CD4-positive, alpha-beta T cell treated with Interleukin-6 at 100 ng/mL for 8 hours (primary cell): ENCODE measurements around the gene FHAD1.

Source experiments
- DNase-seq: peaks from one replicate; pipeline ENCODE4 v3.0.0-alpha.2; 2020; ENCODE audit warnings: mixed read lengths, low spot score

FHAD1 gene

DNA sequence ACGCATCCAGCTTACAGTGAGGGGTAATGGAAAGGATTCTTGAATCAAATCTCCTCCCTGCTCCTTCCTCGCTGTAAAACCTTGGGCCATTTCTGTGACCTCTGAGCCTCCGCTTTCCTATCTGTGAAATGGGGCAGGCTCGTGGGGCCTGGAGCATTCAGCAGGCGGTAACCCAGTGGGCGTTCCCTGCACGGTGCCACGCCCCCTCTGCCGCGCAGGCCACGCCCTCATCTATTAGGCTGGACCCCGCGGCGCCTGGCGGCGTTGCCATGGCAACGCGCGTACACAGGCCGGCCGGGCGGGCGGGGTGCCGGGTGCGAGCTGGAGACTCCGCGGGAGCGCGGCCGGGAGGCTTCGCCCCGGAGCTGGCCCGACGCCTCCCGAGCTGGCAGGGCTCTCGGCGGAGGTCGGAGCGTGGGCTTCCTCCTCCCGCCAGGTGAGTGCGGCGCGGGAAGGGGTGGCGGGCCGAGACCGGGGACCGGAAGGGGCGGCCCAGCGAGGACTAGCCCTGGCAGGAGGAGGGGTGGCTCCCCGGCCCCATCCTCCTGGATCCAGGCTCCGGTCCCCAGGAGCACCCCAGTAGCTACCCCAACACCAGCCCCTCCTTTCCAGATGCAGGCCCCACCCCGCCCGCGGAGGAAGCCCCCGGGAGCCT is at the start of gene FHAD1:
FHAD1 (plus strand) TSS at position 264 of the 655 bp plus-strand sequence. CDS start 4,562 bp downstream, outside the sequence.
- DNase-seq, result no peak

DNA sequence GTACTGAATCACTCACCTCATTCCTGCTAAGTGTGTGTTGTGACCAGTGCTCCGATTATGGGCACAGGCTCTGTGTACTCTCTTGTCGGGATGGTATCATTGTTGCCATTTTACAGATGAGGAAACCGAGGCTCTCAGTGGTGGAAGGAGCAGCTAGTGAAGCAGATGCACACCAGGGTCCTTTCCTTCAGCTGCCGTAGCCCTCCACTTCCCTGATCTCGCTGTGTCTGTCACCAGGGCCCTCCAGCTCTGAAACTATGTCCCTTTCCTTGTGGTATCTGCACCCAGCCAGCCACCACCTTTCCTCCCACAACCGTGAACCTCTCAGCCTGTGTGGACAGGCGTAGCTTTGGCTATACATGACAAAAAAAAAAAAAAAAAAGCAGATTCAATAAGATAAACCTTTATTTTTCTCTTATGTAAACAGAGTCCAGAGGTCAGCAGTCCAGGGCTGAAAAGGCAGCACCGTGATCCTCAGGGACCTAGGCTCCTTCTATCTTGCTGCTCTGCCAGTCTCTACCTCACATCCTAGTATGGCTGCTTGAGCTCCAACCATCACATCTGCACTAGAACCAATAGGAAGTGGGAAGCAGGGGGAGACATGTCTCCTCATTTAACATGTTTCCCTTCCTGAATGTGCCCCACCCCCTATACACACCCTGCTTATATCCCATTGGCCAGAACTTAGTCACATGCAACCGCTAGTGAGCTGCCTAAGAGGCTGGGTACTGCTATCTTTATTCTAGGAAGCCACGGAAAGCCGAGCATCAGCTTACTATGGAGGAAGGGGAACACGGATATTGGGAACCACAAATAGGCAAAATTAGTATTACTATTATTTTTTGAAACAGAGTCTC is 49.2 kb upstream of the FHAD1 start:
- no peak for DNase-seq

DNA sequence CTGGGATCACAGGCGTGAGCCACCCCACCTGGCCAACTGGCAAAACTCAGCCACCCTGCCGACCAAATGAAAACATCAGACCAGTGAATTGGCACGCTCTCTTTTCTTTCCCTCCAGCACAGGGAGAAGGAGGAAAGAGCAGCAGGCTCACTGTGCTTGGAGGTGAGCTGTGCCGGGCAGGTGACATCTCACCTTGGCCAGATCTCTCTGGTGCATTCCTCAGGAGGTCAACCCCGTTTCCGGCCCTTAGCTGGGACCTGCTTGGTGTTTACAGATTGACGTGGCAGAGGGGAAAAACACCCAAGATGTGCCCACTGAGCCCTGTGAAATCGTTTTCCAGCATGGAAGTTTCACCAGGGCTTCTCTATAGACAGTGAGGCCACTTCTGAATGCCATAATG is 48.3 kb upstream of the FHAD1 start:
- no peak for DNase-seq

DNA sequence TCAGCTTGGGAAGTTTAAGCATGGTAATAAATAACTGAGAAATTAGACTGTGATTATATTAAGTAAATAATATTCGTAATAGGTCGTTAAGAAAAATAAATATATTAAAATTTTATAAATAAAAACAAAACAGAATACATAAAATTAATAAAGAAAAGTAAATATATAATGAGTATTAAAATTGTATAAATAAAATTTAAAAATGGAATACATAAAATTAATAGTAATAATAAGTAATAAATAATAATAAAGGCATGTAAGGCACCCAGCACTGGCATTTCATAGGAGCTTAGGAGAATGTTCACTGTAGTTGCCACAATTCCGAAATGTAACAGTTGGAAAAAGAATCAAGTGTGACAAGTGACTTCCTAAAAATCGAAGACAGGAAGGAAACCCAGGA is 45.8 kb upstream of the FHAD1 start:
- DNase-seq, result no peak

DNA sequence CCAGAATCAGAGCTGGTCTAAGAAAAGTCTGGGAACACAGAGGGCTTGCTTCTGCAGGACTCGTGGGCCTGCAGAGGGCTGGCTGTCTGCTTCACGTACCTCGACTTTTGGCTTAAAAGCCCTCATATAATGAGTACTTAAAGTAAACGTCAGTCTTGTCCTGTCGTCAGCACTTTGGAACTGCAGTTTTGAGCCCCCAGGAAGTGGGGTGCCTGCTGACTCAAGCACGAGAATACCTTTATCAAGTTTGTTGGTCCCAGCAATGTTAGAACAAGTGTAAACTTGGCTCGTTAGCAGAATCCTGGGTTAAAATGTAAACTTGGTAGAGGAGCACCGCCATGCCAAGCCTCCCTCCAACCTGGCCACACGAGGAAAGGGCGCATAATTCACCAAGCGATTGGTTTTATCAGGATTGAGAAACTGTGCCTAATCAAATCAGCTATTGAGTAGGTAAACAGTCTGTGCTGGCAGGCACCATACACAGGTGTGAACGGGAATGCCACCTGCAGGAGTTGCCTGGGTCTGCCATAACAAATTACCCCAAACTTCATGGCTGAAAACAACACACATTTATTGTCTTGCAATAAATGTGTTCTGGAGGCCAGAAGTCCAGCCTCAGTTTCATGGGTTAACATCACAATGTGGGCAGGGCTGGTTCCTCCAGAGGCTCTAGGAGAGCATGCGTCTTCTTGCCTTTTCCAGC is 45.0 kb upstream of the FHAD1 start:
- DNase-seq, result no peak

DNA sequence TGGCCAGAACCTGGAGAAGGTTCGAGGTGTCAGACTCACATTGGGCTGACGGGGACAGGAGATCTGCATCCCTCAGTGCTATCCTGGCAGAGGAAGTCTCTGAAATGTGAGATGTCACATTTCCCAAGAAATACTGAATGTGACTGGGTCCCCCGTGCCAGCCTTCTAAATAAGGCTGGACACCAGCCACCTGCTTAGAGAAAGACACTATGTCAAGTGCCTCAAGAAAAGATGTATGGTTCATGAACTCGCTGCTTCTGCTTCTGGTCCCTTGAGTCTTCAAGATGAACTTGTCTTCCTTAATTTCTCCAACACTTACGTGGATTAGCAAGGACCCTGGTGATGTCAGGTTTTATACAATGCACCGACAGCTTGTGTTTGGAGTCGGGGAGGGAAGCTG is 42.1 kb upstream of the FHAD1 start:
- DNase-seq, result no peak

DNA sequence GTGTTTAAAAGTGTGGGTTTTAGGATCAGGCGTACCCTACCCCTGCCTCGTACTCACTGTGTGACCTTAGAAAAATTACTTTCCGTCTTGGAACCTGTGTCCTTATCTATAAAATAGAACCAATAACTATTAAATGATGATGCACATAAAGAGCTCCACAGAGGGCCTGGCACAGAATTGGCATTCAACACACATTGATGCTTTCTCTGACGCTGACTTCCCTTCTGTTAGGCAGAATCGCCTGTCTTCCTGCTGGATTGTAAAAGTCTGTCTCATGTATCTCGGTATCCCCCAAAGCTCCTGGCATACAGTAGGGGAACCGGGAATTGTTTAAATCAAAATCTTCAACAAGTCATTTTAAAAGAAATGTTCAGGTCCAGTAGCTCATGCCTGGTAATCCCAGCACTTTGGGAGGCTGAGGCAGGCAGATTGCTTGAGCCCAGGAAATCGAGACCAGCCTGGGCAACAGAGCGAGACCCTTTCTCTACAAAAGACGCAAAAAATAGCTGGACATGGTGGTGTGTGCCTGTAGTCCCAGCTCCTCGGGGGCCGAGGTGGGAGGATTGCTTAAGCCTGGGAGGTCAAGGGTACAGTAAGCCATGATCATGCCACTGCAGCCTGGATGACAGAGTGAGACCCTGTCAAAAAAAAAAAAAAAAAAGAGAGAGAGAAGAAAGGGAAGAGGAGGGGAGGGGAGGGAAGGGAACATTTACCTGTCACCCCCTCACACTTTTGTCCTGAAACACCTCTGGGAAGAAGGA is 41.3 kb upstream of the FHAD1 start:
- DNase-seq, result no peak

DNA sequence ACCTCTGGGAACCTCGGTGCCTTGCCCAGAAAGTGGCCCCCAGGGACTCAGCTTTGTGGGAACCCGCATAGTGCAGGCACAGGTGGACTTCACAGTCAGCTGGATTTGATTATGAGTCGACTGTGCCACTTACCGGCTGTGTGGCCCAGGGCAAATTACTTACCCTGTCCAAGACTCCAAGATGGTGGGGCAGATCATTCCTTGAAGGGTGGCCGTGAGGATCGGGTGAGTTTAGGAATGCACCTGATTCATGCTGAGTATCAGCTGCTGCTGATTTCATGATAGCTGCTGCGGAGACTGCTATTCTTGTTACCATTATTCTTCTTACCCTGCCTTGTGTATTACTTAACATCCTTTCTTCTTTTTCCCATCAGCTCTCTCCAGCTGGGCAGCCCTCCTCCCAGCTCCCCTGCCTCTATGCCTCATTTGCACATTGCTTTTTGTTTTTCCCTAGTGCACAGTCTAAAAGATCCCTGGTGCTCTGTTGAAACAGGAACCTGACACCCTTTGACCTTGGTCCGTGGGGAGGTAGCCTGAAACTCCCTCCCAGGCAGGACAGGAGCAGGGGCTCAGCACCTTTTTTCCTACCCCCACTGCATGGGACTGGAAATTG is 40.5 kb upstream of the FHAD1 start:
- DNase-seq, result no peak

DNA sequence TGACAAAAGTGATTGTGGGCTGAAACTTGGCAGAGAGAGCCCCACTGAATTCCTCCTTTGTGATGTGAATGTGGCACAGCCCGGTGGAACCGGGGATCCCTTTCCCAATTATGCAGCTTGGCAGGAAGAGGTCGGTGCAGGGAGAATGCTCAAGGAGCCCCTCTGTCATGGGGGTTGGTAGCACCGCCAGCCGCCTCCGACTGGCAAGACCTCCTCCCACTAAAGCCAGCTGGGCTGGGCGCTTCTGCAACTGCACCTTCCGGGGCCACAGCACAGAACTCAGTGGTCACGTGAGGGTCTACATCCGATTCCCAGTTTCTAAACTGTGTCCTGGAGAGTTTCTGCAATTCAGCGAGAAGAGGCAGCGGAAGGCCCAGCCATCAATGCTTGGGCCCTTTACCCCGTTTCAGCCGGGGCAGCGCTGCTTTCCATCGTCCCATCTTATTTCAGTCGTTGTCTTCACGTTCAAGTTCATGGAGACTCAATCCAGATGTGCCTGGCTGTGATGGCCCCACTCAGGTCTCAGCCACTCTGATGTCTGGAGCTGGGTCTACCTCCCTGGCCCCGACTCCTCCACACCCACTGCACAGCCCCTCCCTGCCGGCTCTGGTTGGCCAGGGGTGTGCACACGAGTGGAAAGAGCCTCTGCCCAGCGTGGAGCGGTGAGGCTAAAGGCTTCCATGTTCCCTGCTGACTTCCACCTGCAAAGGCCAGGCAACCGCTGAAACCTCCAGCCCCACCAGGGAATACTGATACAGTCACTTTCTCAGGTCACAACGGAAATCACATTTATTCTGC is 39.8 kb upstream of the FHAD1 start:
- no peak for DNase-seq

DNA sequence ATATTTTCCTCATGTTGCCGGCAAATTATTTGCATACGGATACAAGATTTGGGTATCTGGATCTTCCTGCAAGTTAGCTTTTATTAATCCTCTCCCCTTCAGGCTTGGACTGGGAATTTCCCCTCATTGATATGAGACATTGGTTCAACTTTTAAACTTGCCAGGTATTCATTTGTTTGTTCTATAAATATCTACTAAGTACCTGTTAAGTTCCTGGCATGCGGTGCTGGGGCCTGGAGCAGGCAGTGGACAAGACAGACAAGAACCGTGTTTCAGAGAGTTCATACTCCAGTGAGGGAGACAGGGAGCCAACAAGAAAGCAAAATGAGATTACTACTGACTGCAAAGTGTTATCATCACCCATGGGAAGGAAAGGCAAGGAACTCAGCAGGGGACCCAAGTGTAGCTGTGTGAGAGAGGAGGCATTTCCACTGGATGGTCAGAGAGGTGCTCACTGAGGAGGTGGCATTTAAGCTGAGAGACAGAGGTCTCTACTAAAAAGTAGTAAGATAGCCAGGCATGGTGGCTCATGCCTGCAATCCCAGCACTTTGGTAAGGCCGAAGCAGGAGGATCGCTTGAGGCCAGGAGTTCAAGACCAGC is 39.1 kb upstream of the FHAD1 start:
- no peak for DNase-seq

DNA sequence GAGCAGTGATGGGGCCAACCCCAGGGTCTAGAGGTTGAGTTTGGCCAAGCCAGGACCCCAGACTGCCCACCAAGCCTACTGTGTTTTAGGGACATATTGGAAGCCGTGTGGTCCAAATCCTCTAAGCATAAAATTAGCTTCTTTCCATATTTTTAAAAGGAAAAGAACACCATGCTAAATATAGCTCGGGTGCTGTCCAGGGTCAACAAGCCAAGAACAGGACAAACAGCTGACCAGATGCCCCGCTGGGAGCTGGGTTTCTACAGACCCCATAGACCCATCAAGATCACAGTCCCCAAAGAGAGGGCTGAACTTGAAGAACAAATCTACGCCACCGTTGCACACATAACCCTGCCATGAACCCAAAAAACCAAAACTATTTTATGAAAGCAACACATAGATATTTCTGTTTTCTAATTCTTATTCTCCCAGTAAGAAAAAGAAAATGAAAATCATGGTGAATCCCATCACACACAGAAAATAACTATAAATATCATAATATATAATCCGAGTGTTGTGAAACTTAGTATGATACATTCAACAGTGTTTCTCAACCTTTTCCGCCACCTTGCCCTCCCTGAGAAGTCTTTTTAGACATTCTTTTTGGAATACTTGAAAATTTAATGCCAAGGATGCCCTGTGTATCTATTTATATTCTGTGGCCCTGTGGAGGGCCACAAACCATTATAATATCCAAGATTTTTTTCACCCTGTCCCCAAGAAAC is 36.2 kb upstream of the FHAD1 start:
- DNase-seq, result no peak

DNA sequence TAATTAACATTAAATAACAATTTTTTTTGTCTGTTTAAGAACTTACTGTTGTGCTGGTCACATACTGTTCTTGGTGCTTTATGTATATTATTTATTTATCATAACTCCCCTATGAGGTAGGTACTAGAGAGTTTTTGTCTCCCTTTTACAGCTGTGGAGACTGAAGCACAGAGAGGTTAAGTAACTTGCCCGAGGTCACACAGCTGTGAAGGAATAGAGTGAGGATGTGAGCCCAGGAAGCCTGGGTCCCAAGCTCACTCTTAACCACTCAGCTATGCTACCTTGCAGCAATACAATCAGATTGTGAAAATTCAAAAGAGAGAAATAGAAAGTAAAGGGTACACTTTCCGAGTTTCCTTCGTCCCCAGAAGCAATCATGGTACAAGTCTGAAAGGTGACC is 35.6 kb upstream of the FHAD1 start:
- no peak for DNase-seq

DNA sequence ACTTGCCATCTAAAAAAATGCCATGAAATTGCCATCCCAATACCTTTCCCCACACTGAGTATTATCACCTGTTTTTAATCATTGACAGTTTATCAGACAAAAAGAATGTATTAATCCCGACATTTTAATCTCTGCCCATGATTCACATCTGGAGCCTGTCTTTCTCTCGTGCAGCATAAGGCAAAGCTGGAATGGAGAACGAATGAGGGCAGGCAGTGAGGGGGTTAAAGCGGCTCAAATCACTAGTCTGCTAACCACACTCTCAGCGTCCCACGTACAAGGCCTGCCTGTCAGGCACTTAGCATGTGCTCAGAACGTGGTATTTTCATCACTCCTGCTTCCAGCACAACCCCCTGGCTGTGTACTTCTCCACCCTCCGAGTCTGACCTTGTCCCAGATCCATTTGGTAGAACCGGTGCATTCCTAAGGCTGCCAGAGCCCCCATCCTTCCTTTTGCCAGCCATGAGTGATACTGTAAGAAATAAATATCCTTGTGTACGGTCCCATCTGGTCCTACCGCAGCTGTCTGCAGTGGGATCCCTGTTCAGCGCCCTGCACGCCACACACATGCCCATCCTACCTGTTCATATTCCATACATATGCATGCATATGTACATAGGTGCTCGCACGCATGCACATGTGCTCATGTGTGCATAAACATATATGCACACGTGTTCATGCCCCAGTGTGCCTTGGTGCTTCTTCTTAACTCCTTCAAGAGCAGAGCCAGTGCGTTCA is 34.6 kb upstream of the FHAD1 start:
- DNase-seq, result no peak

DNA sequence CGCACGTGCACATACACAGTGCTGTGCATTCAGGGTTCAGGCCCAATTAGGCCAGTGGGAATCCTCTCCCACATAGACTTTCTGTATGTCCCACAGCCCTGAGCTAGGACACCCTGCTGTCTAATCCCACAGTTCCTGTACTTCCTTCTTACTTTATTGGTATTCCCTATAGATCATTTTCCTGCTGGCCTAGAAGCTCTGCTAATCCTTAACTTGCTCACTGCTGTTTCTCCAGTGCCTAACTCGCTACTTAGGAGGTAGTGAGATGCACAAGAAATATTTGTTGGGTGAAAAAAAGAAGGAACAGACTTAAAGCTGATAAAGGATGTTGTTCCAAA is 34.1 kb upstream of the FHAD1 start:
- no peak for DNase-seq

DNA sequence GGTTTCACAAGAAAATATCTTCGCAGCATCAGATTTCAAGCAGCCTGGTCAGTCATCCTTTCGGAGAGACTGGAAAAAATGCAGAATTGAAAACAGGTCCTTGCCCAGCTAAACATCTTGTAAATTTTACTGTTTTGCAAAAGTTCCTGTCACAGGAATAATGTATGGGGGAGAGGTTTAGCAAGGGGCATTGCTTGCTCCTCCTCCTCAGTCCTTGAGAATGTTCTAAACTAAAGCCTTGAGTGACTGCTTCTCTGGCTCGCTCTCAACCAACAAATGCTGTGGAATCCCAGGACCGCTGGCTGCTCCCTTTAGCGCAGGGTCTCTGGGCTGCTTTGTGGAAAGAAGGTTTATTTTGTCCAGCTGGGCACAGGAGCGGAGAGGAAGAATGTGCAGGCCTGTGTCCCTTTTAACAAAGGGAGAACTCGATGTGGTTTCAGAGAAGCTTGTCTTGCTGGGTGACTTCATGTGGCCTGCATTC is 33.6 kb upstream of the FHAD1 start:
- no peak for DNase-seq

DNA sequence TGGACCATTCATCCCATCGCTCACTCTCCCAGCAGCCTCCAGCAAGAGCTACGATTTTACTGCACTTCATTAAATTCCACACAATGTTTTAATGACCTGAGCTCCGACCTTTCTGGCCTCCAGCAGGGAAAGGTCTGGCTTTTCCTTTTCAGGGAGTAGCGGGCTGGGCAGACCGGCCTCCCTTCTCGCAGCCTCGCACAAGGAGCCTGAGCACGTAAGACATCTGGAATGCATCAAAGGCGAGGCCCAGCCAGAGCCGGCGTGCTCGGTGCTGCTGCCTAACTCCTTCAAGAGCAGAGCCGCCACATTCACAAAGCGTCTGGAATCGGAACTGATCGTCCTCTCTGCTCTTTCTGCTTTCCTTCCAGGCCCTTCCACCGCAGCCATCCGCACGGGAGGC is 32.5 kb upstream of the FHAD1 start:
- no peak for DNase-seq

DNA sequence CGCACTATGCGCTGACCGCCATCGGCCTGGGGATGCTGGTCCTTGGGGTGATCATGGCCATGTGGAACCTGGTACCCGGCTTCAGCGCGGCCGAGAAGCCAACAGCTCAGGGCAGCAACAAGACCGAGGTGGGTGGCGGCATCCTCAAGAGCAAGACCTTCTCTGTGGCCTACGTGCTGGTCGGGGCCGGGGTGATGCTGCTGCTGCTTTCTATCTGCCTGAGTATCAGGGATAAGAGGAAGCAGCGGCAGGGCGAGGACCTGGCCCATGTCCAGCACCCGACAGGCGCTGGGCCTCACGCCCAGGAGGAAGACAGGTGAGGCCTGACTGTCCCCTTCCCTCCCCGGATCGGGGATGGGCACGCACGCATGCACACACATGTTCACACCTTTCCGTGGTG is 31.9 kb upstream of the FHAD1 start:
- DNase-seq, result no peak

DNA sequence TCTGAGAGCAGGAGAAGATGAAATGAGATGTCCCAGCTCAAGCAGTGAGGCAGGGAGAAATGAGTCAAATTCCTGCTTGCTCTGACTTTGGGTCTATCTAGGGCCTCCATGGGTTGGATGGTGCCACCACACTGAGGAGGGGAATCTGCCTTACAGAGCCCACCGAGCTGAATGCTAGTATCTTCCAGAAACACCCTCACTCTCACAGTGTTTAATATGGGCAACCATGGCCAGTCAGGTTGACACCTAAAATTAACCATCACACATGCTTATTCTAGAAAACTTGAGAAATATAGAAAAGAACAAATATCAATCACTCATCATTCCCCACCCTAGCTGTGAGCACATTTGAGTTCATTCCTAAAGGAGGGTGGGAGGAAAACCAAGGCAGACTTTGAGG is 29.4 kb upstream of the FHAD1 start:
- no peak for DNase-seq
